ENCODE results near the gene KIF7.
"Not testable (repeated sequence)": the region's sequence is repeated elsewhere in the genome, so short reads cannot be mapped to it uniquely, and the experiment has no call there.

KIF7 gene

GRCh38 chr15:89615135-89615534 lies 40.1 kb downstream of the KIF7 start:
- DNase-seq: no peak

- no peak for DNase-seq
Observed at GRCh38 chr15:89614164-89614563, 41.1 kb downstream of the KIF7 start.

- DNase-seq: no peak
Observed at GRCh38 chr15:89613031-89613430, 42.2 kb downstream of the KIF7 start.

- no peak for DNase-seq
Observed at GRCh38 chr15:89611317-89611716, 44.0 kb downstream of the KIF7 start.

GRCh38 chr15:89599021-89599420 lies 56.2 kb downstream of the KIF7 start:
- DNase-seq: no peak

GRCh38 chr15:89593018-89593417 lies 62.2 kb downstream of the KIF7 start:
- DNase-seq: no peak

GRCh38 chr15:89591834-89592233 lies 63.4 kb downstream of the KIF7 start:
- DNase-seq: no peak

GRCh38 chr15:89587955-89588354 lies 67.3 kb downstream of the KIF7 start:
- no peak for DNase-seq

- no peak for DNase-seq
Observed at GRCh38 chr15:89586651-89587050, 68.6 kb downstream of the KIF7 start.

- not testable (repeated sequence) for DNase-seq
Observed at GRCh38 chr15:89580747-89581146, 74.5 kb downstream of the KIF7 start.

- no peak for DNase-seq
Observed at GRCh38 chr15:89578146-89578545, 77.1 kb downstream of the KIF7 start.
